ENCODE results near the gene TBC1D7.

The TBC1D7 gene

GRCh38 chr6:13290335-13290734 is 38.0 kb downstream of the TBC1D7 start:
- no peak for DNase-seq

- DNase-seq, result no peak
Measured at GRCh38 chr6:13289789-13290318, 38.5 kb downstream of the TBC1D7 start.

- no peak for DNase-seq
Measured at GRCh38 chr6:13288969-13289391, 39.4 kb downstream of the TBC1D7 start.

- no peak for DNase-seq
Measured at GRCh38 chr6:13288481-13288880, 39.9 kb downstream of the TBC1D7 start.

- no peak for DNase-seq
Measured at GRCh38 chr6:13287104-13287503, 41.2 kb downstream of the TBC1D7 start.

GRCh38 chr6:13286181-13286580 is 42.2 kb downstream of the TBC1D7 start:
- peak; percentile 65 for DNase-seq

- no peak for DNase-seq
Measured at GRCh38 chr6:13285705-13286104, 42.6 kb downstream of the TBC1D7 start.

GRCh38 chr6:13284646-13285045 is 43.7 kb downstream of the TBC1D7 start:
- DNase-seq, result no peak

GRCh38 chr6:13283331-13283730 is 45.0 kb downstream of the TBC1D7 start:
- DNase-seq, result no peak

GRCh38 chr6:13282393-13283069 is 45.8 kb downstream of the TBC1D7 start:
- no peak for DNase-seq

- no peak for DNase-seq
Measured at GRCh38 chr6:13281686-13282085, 46.7 kb downstream of the TBC1D7 start.

- no peak for DNase-seq
Measured at GRCh38 chr6:13280254-13280653, 48.1 kb downstream of the TBC1D7 start.

GRCh38 chr6:13278991-13279390 is 49.3 kb downstream of the TBC1D7 start:
- no peak for DNase-seq

GRCh38 chr6:13278164-13278563 is 50.2 kb downstream of the TBC1D7 start:
- DNase-seq, result peak; percentile 45

- DNase-seq, result no peak
Measured at GRCh38 chr6:13277231-13277630, 51.1 kb downstream of the TBC1D7 start.

GRCh38 chr6:13275435-13275989 is 52.8 kb downstream of the TBC1D7 start:
- no peak for DNase-seq

GRCh38 chr6:13274707-13275434 is 53.5 kb downstream of the TBC1D7 start:
- no peak for DNase-seq

- peak; percentile 49 for DNase-seq
Measured at GRCh38 chr6:13273931-13274706, 54.2 kb downstream of the TBC1D7 start.

GRCh38 chr6:13273202-13273930 is 55.0 kb downstream of the TBC1D7 start:
- DNase-seq, result no peak

- DNase-seq, result peak; percentile 70
Measured at GRCh38 chr6:13272131-13273046, 55.9 kb downstream of the TBC1D7 start.

- DNase-seq, result no peak
Measured at GRCh38 chr6:13268913-13269518, 59.3 kb downstream of the TBC1D7 start.

Measured in RPMI8226 (cell line).